Esophagus squamous epithelium (tissue), 4 donors: ENCODE data around the gene ADPGK.

Experiments
- POLR2A ChIP-seq, 4 donors: fragments of 450-650 bp; IDR thresholded peaks; one replicate each; pipeline ENCODE4 v1.6.1; 2017; ENCODE audit warnings: antibody characterized with exemption in 4 of 4, mild to moderate bottlenecking in 4 of 4, moderate library complexity in 3 of 4
- TF ChIP-seq, protein P1 (sequence below), 6 experiments: fragments of 450-650 bp in 4 of 6; fragments of 200-600 bp in 2 of 6; sonication (generic) in 2 of 6; IDR thresholded peaks; one replicate each; pipeline ENCODE4 v1.5.1; 2016 to 2019; ENCODE audit warnings: antibody characterized with exemption in 6 of 6, mild to moderate bottlenecking in 4 of 6, moderate library complexity in 4 of 6

DNA sequence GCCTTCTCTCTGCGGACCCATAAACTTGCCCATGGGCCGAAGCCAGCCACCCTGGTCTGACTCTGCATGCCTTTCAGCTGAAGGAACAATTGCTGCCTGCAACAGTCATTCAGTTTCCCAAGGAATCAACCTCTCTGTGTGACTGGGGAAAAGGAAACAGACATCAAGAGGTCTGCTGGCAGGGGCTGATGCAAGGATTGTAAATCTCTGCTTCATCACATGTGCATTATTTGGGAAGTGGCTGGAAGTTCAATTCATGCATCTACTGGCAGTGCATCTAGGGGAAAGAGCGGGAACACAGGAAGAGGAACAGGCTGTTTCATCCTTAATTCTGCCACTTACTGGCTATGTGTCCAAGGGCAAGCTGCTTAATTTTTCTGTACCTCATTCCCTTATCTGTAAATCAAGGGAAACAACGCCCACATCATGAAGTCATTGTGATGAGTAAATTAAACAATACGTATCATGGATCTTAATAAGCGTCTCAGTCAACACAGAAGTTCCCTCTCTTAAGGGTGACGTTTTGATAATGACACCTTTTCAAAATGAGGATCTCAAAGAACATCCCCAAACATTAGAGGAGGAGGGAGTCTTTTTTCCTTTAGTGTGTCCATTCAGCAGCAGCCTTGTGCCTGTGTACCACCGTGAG, 17.4 kb upstream of the ADPGK start:
- TF ChIP-seq, protein P1, sequence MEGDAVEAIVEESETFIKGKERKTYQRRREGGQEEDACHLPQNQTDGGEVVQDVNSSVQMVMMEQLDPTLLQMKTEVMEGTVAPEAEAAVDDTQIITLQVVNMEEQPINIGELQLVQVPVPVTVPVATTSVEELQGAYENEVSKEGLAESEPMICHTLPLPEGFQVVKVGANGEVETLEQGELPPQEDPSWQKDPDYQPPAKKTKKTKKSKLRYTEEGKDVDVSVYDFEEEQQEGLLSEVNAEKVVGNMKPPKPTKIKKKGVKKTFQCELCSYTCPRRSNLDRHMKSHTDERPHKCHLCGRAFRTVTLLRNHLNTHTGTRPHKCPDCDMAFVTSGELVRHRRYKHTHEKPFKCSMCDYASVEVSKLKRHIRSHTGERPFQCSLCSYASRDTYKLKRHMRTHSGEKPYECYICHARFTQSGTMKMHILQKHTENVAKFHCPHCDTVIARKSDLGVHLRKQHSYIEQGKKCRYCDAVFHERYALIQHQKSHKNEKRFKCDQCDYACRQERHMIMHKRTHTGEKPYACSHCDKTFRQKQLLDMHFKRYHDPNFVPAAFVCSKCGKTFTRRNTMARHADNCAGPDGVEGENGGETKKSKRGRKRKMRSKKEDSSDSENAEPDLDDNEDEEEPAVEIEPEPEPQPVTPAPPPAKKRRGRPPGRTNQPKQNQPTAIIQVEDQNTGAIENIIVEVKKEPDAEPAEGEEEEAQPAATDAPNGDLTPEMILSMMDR (IDR thresholded peaks at IDR 0.05) = no peak
- TF ChIP-seq POLR2A (IDR thresholded peaks at IDR 0.05) = no peak
